ENCODE data around the gene MAJIN.

DNA sequence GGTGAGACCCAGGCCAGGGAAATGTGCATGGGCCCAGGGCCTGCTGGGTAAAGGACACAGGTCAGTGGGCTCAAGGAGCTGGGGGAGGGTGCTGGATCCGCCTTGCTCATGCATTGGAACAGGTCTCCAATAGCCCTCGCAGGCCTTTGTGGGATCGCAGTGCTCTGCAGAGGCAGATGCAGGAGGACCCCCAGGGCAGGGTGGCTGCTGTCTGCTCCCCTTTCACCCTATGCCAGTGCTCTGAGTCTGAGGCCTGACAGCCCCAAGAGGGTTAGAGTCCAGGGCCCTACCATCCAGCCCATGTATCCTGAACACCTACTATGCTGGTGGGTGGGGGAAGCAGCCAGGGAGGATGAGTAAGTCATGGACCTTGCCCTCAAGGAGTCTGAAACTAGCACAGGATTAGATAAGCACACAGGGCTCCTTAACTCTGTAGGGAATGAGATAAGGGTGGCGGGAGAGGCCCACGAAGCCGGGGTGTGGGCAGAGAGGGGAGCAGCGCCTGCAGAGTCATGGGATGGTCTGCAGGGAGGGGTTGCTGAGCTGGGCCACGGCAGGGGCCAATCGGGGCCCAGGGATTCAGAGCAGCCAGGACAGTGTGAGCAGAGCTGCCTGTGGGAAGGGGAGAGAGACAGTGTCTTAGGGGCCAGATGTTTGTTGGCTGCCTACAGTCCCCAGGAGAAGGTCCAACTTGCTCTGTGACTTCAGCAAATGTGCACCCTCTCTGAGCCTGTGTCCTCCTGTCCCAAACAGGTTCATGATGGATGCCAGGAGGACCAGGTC lies 83.0 kb downstream of the MAJIN start:
- TF ChIP-seq YY1 (tag by site-specific recombination; IDR thresholded peaks at IDR 0.05) (no peak), ZBTB17 (tag by site-specific recombination; IDR thresholded peaks at IDR 0.05) (no peak), ZNF530 (tag by site-specific recombination; IDR thresholded peaks at IDR 0.05; ENCODE audit: low read depth) (no peak)
- TF ChIP-seq, protein P1, sequence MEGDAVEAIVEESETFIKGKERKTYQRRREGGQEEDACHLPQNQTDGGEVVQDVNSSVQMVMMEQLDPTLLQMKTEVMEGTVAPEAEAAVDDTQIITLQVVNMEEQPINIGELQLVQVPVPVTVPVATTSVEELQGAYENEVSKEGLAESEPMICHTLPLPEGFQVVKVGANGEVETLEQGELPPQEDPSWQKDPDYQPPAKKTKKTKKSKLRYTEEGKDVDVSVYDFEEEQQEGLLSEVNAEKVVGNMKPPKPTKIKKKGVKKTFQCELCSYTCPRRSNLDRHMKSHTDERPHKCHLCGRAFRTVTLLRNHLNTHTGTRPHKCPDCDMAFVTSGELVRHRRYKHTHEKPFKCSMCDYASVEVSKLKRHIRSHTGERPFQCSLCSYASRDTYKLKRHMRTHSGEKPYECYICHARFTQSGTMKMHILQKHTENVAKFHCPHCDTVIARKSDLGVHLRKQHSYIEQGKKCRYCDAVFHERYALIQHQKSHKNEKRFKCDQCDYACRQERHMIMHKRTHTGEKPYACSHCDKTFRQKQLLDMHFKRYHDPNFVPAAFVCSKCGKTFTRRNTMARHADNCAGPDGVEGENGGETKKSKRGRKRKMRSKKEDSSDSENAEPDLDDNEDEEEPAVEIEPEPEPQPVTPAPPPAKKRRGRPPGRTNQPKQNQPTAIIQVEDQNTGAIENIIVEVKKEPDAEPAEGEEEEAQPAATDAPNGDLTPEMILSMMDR (tag by site-specific recombination; IDR thresholded peaks at IDR 0.05): no peak

All from HEK293 (cell line).